Lower lobe of right lung (tissue), 2 donors: ENCODE data around the gene UBE2O. TPM values are rescaled to one million over a fixed set of nuclear protein-coding genes. Genes with fewer than 3 reads are reported as not detected.

Experiments used
- ATAC-seq, 2 donors: fragments of 200-7000 bp; cut with Tn5 transposase; one replicate each; pipeline ENCODE4 v1.9.1; 2020 to 2022; ENCODE audit warnings: mild to moderate bottlenecking in 2 of 2, moderate library complexity in 2 of 2
- DNase-seq: peaks from one replicate; pipeline ENCODE4 v3.0.0-alpha.2; 2020
- H3K27ac ChIP-seq: fragments of 200-600 bp; one replicate; pipeline ENCODE4 v1.8.0; 2022
- H3K27me3 ChIP-seq: fragments of 200-600 bp; one replicate; pipeline ENCODE4 v1.8.0; 2022; ENCODE audit warnings: low read depth
- H3K36me3 ChIP-seq: fragments of 200-600 bp; one replicate; pipeline ENCODE4 v1.8.0; 2022; ENCODE audit warnings: mild to moderate bottlenecking
- H3K4me1 ChIP-seq: fragments of 200-600 bp; one replicate; pipeline ENCODE4 v1.8.0; 2022
- H3K4me3 ChIP-seq: fragments of 200-600 bp; one replicate; pipeline ENCODE4 v1.8.0; 2022; ENCODE audit warnings: mild to moderate bottlenecking
- H3K9me3 ChIP-seq: fragments of 200-600 bp; one replicate; pipeline ENCODE4 v1.8.0; 2022
- CTCF ChIP-seq: fragments of 200-600 bp; IDR thresholded peaks from one replicate; pipeline ENCODE4 v1.8.0; 2022; ENCODE audit warnings: antibody characterized with exemption, mild to moderate bottlenecking
- intact Hi-C: fragments of 100-400 bp; cut with DNase I; formaldehyde crosslinking; loops from one replicate; pipeline ENCODE4 v1.11.0; 2022
- long read RNA-seq: library from polyadenylated mRNA; unstranded; transcript quantifications from one replicate; pipeline ENCODE4 v2.0.0, GENCODE V29; 2021
- total RNA-seq: library from RNA; stranded (reverse); fragmentation: NEBNext Ultra II Directional; extraction: Animal tissue kit (Norgen Biotek cat#: 25700); gene quantifications from one replicate; pipeline ENCODE4 v1.2.1, GENCODE V29; 2021
- donor health status: DM: no; HTN: yes; CAD: no; lungs with severe emphysema.

The UBE2O gene
- total RNA-seq: 18.2 TPM
- long read RNA-seq, full-length matches to known transcripts: 1 of 27 reads
- long read RNA-seq, partial matches to known transcripts: 17 of 27 reads
- long read RNA-seq, other reads (novel, unspliced or antisense): 9 of 27 reads

GRCh38 chr17:76452660-76453430, at the start of gene UBE2O:
Gene UBE2O (minus strand): TSS chr17:76453152. CDS start chr17:76453141, 11 bp downstream.
- Histone ChIP-seq H3K4me1 (peaks cover 9% of the 10 kb centered on the region), H3K27ac (peak within 1 kb of the TSS; percentile 73), H3K27me3 (no peaks in the 10 kb centered on the region), H3K4me3 (peak within 1 kb of the TSS; percentile 96), H3K36me3 (no peaks in the 10 kb centered on the region), H3K9me3 (no peaks in the 10 kb centered on the region)
- TF ChIP-seq CTCF: peak; percentile 56
- intact Hi-C loops: no loop called here
- ATAC-seq (peak; percentile 97 to 99), DNase-seq (peak; percentile 93)

GRCh38 chr17:76501827-76502307, 48.9 kb upstream of the UBE2O start:
- no peak for DNase-seq
- H3K9me3 ChIP-seq: no peaks in the 10 kb centered on the region

GRCh38 chr17:76501018-76501826, 48.3 kb upstream of the UBE2O start, which contains the start of gene RHBDF2:
Gene RHBDF2 (minus strand): TSS chr17:76501423. CDS start chr17:76481524, 19,899 bp downstream.
- H3K36me3 ChIP-seq: no peaks in the 10 kb centered on the region
- H3K4me3 ChIP-seq: peak within 1 kb of the TSS; percentile 81
- intact Hi-C loops: no loop called here
- TF ChIP-seq CTCF: no peak
- ATAC-seq: peak; percentile 95 to 96
- H3K27me3 ChIP-seq: no peaks in the 10 kb centered on the region
- H3K4me1 ChIP-seq: peaks cover 58% of the 10 kb centered on the region
- peak; percentile 94 for DNase-seq
- H3K27ac ChIP-seq: peak within 1 kb of the TSS; percentile 90
- no peaks in the 10 kb centered on the region for H3K9me3 ChIP-seq

More at GRCh38 chr17:76501827-76502307, 48.9 kb upstream of the UBE2O start:
- no peaks in the 10 kb centered on the region for H3K27me3 ChIP-seq
- H3K4me1 ChIP-seq: peaks cover 57% of the 10 kb centered on the region
- no peak for TF ChIP-seq CTCF
- no peak for ATAC-seq
- intact Hi-C loops: no loop called here
- peak overlapping the region; percentile 90 for H3K27ac ChIP-seq
- H3K36me3 ChIP-seq: no peaks in the 10 kb centered on the region
- peak overlapping the region; percentile 81 for H3K4me3 ChIP-seq

GRCh38 chr17:76500747-76501017, 47.7 kb upstream of the UBE2O start:
- intact Hi-C loops: no loop called here
- Histone ChIP-seq H3K9me3 (no peaks in the 10 kb centered on the region), H3K4me1 (peaks cover 58% of the 10 kb centered on the region), H3K27ac (peak overlapping the region; percentile 90), H3K27me3 (no peaks in the 10 kb centered on the region), H3K36me3 (no peaks in the 10 kb centered on the region), H3K4me3 (peak overlapping the region; percentile 81)
- DNase-seq (no peak), ATAC-seq (peak in 1 of 2 donors; percentile 9)
- TF ChIP-seq CTCF: no peak

GRCh38 chr17:76500074-76500746, 47.3 kb upstream of the UBE2O start:
- ATAC-seq (no peak), DNase-seq (peak; percentile 57)
- H3K4me3 ChIP-seq: peak overlapping the region; percentile 81
- H3K27me3 ChIP-seq: no peaks in the 10 kb centered on the region
- peaks cover 58% of the 10 kb centered on the region for H3K4me1 ChIP-seq
- no peaks in the 10 kb centered on the region for H3K9me3 ChIP-seq
- TF ChIP-seq CTCF: no peak
- intact Hi-C loops: no loop called here
- no peaks in the 10 kb centered on the region for H3K36me3 ChIP-seq
- peak overlapping the region; percentile 90 for H3K27ac ChIP-seq
